ENCODE data around the gene PRKAG2. TPM values are rescaled to one million over a fixed set of nuclear protein-coding genes. Genes with fewer than 3 reads are reported as not detected.

The PRKAG2 gene
- 15.6 and 19.3 TPM in 2 replicates for total RNA-seq

DNA sequence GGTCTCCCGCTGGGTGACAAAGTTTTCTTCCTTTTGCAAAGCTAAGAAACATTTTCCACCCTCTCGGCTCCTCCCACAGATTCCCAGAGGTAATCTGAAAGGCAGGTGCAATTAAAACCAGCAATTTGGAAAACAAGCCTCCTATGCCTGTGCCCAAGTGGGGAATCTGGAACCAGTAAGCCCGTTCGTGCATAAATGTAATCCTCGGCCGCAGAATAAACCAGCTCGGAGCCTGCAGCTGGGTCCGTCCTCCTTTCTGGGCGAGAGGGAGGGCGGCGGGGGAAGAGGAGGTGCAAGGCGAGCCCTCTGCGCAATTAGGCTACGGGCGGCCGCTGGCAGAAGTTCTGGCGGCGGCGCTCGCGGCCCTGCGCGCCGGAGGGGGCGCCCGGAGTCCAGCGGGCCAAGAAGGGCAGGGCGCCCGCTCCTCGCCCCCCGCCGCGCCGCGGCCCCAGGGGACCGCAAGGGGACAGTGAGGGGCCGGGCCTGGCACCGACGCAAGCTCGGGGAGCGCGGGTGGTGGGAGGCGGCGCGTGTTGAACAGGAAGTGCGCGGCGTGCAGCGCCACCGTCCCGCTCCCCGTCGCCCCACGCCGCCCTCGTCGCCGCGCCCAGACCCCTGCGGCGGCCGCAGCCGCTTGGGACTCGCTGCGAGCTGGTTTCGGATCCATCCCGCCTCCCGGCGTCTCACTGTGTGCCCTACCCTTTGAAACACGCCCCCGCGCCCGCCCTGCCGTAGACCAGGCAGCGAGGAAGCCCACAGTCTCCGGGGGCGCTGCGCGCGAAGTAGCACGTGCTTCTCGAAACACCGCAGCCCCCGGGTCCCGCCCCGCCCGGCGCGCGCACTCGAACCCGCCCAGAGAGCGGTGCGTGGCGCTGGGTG lies at the start of gene PRKAG2:
PRKAG2 (minus strand) TSS at position 217 of the 879 bp plus-strand sequence. CDS start 495 bp downstream, outside the sequence.

DNA sequence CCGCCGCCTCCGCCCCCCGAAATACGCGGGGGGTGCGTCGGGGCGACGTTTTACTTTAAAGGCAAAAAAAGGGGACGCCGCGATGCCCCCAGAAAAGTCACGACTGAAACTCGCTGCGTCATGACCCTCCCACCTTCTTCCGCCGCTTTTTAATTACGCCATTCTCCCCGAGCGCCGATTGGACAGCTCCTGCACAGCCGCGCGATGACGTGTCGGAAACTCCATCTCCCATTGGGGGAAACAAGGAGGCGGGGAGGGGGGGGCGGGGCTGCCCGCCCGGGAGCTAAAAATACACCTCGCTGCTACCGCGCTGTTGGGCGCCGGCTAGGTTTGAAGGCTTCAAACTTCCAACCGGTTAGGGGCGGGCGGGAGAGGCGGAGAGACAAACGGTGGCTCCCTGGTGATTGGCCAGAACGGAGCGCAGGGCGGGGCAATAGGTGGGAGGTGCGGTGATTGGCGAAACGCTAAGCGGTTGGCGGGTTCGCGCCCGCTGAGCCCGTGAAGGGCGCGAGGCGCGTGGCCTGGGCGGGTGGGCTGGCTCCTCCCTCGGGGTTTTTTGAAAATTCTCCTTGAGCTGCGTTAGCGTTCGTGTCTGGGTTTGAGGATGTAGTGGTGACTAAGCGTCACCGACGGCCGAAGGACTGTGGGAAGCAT lies 357.0 kb downstream of the PRKAG2 start, which contains the start of gene RHEB:
RHEB (minus strand) TSS at position 131 of the 654 bp plus-strand sequence. CDS start 384 bp downstream, outside the sequence.

Small RNA genes within 50 kb of the gene (small RNA-seq; reads per million reads assigned to genes)
- not detected for gene RF00019 (ENCODE audit: low replicate concordance)
- gene RNU6-604P (ENCODE audit: low replicate concordance), result not detected

Other genes starting within 250 kb of the PRKAG2 start
- not detected in 2 replicates for gene GALNTL5, start 79.3 kb upstream of the PRKAG2 start, total RNA-seq
- gene GALNT11, start 148.6 kb upstream of the PRKAG2 start, total RNA-seq, result 21.9 and 37.8 TPM in 2 replicates

Data from placental pericyte (primary cell).